ENCODE measurements around the gene CCDC30.

The CCDC30 gene

GRCh38 chr1:42703888-42704464 lies 240.9 kb downstream of the CCDC30 start:
- no peak overlapping the region for H3K4me3 ChIP-seq (ENCODE audit: low read length)
- DNase-seq (ENCODE audit: low read depth) = no peak
- no peak for TF ChIP-seq CTCF (conservative IDR thresholded peaks at IDR 0.05; ENCODE audit: low read length)

All from AG10803 (cell line).